A673 (cell line): ENCODE data around the gene MGP.

Experiments used
- EZH2 ChIP-seq: fragments of 200-600 bp; sonication (generic); IDR thresholded peaks from 2 replicates; pipeline ENCODE4 v1.6.1; 2017; ENCODE audit warnings: borderline replicate concordance, low read depth, mild to moderate bottlenecking, mixed read lengths, antibody characterized with exemption, low read length; ENCODE audit not compliant: poor library complexity, severe bottlenecking
- TF ChIP-seq, protein P1 (sequence below): fragments of 300-800, 200-600 bp; sonication (generic); conservative IDR thresholded peaks from 2 replicates; pipeline ENCODE4 v1.5.1; 2017; ENCODE audit warnings: low read depth, mild to moderate bottlenecking, antibody characterized with exemption, low read length, moderate library complexity, mixed read lengths

- TF ChIP-seq, protein P1, sequence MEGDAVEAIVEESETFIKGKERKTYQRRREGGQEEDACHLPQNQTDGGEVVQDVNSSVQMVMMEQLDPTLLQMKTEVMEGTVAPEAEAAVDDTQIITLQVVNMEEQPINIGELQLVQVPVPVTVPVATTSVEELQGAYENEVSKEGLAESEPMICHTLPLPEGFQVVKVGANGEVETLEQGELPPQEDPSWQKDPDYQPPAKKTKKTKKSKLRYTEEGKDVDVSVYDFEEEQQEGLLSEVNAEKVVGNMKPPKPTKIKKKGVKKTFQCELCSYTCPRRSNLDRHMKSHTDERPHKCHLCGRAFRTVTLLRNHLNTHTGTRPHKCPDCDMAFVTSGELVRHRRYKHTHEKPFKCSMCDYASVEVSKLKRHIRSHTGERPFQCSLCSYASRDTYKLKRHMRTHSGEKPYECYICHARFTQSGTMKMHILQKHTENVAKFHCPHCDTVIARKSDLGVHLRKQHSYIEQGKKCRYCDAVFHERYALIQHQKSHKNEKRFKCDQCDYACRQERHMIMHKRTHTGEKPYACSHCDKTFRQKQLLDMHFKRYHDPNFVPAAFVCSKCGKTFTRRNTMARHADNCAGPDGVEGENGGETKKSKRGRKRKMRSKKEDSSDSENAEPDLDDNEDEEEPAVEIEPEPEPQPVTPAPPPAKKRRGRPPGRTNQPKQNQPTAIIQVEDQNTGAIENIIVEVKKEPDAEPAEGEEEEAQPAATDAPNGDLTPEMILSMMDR = no peak
- TF ChIP-seq EZH2 = no peak
These were observed 617 bp upstream of the MGP start for GRCh38 chr12:14886271-14886670.
